Measurements from ENCODE around the gene TPRG1L.

- TF ChIP-seq PKNOX1 (IDR thresholded peaks at IDR 0.05) = no peak
- TF ChIP-seq ELF4 (IDR thresholded peaks at IDR 0.05) = no peak
- no peak for TF ChIP-seq FOXM1 (IDR thresholded peaks at IDR 0.05; ENCODE audit: borderline replicate concordance)
Measured at GRCh38 chr1:3630161-3630611, 5.4 kb downstream of the TPRG1L start.

Measured in HEK293T (cell line).